Loucy (cell line): ENCODE data around the gene ANTXR2.

Source experiments
- H2AFZ ChIP-seq: fragments of 200-600 bp; sonication (generic); 2 replicates; pipeline ENCODE4 v1.6.0; 2016; ENCODE audit warnings: antibody characterized with exemption, mild to moderate bottlenecking, low read length, moderate library complexity
- H3F3A ChIP-seq: fragments of 200-600 bp; 2 replicates; pipeline ENCODE4 v1.6.0; 2016; ENCODE audit warnings: antibody characterized with exemption, low read depth, mild to moderate bottlenecking
- H3K27me3 ChIP-seq: fragments of 200-600 bp; sonication (generic); 2 replicates; pipeline ENCODE4 v1.6.1; 2014; ENCODE audit warnings: low read length, mild to moderate bottlenecking; ENCODE audit not compliant: insufficient read depth, poor library complexity, severe bottlenecking
- H3K36me3 ChIP-seq: fragments of 200-600 bp; sonication (generic); 2 replicates; pipeline ENCODE4 v1.6.1; 2016; ENCODE audit warnings: low read length; ENCODE audit not compliant: insufficient read depth
- H3K4me1 ChIP-seq: fragments of 200-600 bp; sonication (generic); 2 replicates; pipeline ENCODE4 v1.5.1; 2014; ENCODE audit warnings: low read length, mild to moderate bottlenecking; ENCODE audit not compliant: insufficient read depth, poor library complexity, severe bottlenecking
- H3K4me2 ChIP-seq: fragments of 200-600 bp; sonication (generic); 2 replicates; pipeline ENCODE4 v1.6.0; 2014; ENCODE audit warnings: antibody characterized with exemption, low read length, low read depth, mild to moderate bottlenecking; ENCODE audit not compliant: poor library complexity, severe bottlenecking
- H3K4me3 ChIP-seq: fragments of 200-600 bp; sonication (generic); 2 replicates; pipeline ENCODE4 v1.5.1; 2014; ENCODE audit warnings: low read length, mild to moderate bottlenecking, mixed read lengths; ENCODE audit not compliant: poor library complexity, severe bottlenecking
- H3K79me2 ChIP-seq: fragments of 200-600 bp; sonication (generic); 2 replicates; pipeline ENCODE4 v1.6.1; 2014; ENCODE audit warnings: low read length; ENCODE audit not compliant: insufficient read depth
- H3K9ac ChIP-seq: fragments of 200-600 bp; sonication (generic); 2 replicates; pipeline ENCODE4 v1.6.0; 2014; ENCODE audit warnings: mild to moderate bottlenecking, low read depth, low read length, moderate library complexity; ENCODE audit not compliant: poor library complexity, severe bottlenecking
- H3K9me2 ChIP-seq: fragments of 200-600 bp; sonication (generic); replicated peaks from 2 replicates; pipeline ENCODE4 v1.6.1; 2016; ENCODE audit warnings: low read depth, low read length, mixed read lengths
- H3K9me3 ChIP-seq: fragments of 200-600 bp; sonication (generic); 2 replicates; pipeline ENCODE4 v1.6.1; 2014; ENCODE audit warnings: mild to moderate bottlenecking, antibody characterized with exemption, low read length, low read depth; ENCODE audit not compliant: insufficient read depth
- H4K20me1 ChIP-seq: fragments of 200-600 bp; sonication (generic); 2 replicates; pipeline ENCODE4 v1.6.0; 2014; ENCODE audit warnings: antibody characterized with exemption, low read length, mild to moderate bottlenecking; ENCODE audit not compliant: insufficient read depth, poor library complexity, severe bottlenecking
- EZH2phosphoT487 ChIP-seq: fragments of 200-600 bp; IDR thresholded peaks from 2 replicates; pipeline ENCODE4 v1.6.1; 2018; ENCODE audit warnings: antibody characterized with exemption, mild to moderate bottlenecking, moderate library complexity, borderline replicate concordance
- TF ChIP-seq, protein P1 (sequence below): fragments of 200-600 bp; sonication (generic); conservative IDR thresholded peaks from 2 replicates; pipeline ENCODE4 v1.5.1; 2014; ENCODE audit warnings: mild to moderate bottlenecking, antibody characterized with exemption, low read length

The ANTXR2 gene

GRCh38 chr4:80008351-80008750, 64.7 kb downstream of the ANTXR2 start:
- Histone ChIP-seq H3K9ac (peak overlapping the region; percentile 77), H3F3A (peaks cover 31% of the 10 kb centered on the region), H2AFZ (no peak overlapping the region), H3K27me3 (peaks cover 5% of the 10 kb centered on the region), H3K79me2 (peaks cover 38% of the 10 kb centered on the region), H3K9me3 (peaks cover 11% of the 10 kb centered on the region), H3K4me3 (peak overlapping the region; percentile 64), H3K9me2 (no peaks in the 10 kb centered on the region), H3K4me2 (peak overlapping the region; percentile 91), H3K36me3 (peaks cover 44% of the 10 kb centered on the region), H4K20me1 (no peaks in the 10 kb centered on the region), H3K4me1 (peaks cover 63% of the 10 kb centered on the region)
- no peak for TF ChIP-seq EZH2phosphoT487
- TF ChIP-seq, protein P1, sequence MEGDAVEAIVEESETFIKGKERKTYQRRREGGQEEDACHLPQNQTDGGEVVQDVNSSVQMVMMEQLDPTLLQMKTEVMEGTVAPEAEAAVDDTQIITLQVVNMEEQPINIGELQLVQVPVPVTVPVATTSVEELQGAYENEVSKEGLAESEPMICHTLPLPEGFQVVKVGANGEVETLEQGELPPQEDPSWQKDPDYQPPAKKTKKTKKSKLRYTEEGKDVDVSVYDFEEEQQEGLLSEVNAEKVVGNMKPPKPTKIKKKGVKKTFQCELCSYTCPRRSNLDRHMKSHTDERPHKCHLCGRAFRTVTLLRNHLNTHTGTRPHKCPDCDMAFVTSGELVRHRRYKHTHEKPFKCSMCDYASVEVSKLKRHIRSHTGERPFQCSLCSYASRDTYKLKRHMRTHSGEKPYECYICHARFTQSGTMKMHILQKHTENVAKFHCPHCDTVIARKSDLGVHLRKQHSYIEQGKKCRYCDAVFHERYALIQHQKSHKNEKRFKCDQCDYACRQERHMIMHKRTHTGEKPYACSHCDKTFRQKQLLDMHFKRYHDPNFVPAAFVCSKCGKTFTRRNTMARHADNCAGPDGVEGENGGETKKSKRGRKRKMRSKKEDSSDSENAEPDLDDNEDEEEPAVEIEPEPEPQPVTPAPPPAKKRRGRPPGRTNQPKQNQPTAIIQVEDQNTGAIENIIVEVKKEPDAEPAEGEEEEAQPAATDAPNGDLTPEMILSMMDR = no peak

DNA sequence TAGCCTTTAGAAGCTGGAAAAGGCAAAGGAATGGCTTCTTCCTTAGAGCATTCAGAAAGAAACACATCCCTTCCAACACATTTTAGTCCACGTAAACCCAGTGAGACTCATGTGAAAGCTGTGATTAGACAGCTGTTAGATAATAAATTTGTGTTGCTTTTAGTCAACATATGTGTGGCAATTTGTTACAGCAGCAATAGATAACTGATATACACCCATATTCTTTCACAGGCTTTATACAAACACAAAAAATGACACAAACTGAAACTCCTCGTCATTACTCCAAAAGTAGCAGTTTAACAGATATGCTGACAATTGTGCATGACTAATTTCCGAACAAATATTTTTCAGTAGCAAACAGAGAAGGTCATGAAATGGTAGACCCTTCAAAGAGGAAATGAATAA, 65.3 kb downstream of the ANTXR2 start:
- Histone ChIP-seq H3K9me2 (no peaks in the 10 kb centered on the region), H3F3A (peaks cover 31% of the 10 kb centered on the region), H3K4me3 (peak overlapping the region; percentile 64), H3K27me3 (peaks cover 5% of the 10 kb centered on the region), H3K36me3 (peaks cover 38% of the 10 kb centered on the region), H2AFZ (no peak overlapping the region; the same call in 1 of the 2 replicates), H3K4me1 (peaks cover 62% of the 10 kb centered on the region), H3K79me2 (peaks cover 37% of the 10 kb centered on the region), H3K4me2 (peak overlapping the region; percentile 91), H4K20me1 (no peaks in the 10 kb centered on the region), H3K9me3 (peaks cover 11% of the 10 kb centered on the region), H3K9ac (peak overlapping the region; percentile 77)
- TF ChIP-seq, protein P1 = no peak
- TF ChIP-seq EZH2phosphoT487 = no peak

DNA sequence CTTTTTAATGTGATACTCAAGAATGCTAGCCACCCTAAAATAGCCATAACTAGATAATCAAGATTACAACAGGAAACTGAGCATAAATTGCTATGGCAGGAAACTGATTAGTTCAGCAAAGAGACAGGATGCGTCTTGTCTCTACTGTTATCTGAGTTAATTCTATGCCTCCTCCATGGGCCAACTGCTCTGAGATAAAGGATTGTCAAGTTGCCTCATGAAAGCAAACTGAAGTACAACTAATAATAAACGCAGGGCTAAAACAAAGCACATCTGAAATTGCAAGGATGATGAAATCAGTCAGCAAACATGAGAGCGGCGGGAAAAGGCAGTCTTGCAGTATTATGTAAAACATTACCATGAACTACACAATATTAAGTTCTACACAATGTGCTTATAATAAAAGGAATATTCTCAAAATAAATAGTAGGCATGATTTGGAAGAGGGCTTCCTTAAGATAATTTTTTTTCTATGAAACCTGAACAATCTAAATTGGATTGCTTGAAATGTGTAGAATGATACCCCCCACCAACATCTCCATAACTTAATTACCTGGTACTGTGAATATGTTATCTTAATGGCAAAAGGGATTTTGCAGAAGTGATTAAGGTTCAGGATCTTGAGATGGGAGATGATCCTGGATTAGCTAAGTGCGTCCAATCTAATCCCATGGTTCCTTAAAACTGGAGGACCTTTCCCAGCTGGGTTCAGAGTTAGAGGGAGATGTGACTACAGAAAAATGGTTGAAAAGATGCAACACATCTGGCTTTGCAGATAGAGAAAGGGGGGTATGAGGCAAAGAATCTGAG, 65.9 kb downstream of the ANTXR2 start:
- Histone ChIP-seq H3K4me3 (peak overlapping the region; percentile 64), H3K27me3 (peaks cover 5% of the 10 kb centered on the region), H3K79me2 (peaks cover 31% of the 10 kb centered on the region), H3K36me3 (peaks cover 32% of the 10 kb centered on the region), H3K9me3 (peaks cover 11% of the 10 kb centered on the region), H2AFZ (no peak overlapping the region), H3K9me2 (no peaks in the 10 kb centered on the region), H3F3A (peaks cover 31% of the 10 kb centered on the region), H4K20me1 (no peaks in the 10 kb centered on the region), H3K9ac (peak overlapping the region; percentile 77), H3K4me1 (peaks cover 57% of the 10 kb centered on the region), H3K4me2 (peak overlapping the region; percentile 91)
- TF ChIP-seq, protein P1 = no peak
- TF ChIP-seq EZH2phosphoT487 = no peak
